Body of pancreas (tissue), 4 donors: ENCODE data around the gene WFIKKN1. TPM values are rescaled to one million over a fixed set of nuclear protein-coding genes. Genes with fewer than 3 reads are reported as not detected.

Experiments used
- ATAC-seq: fragments of 150-250 bp; one replicate; pipeline ENCODE4 v1.9.1; 2016
- DNase-seq, 4 donors: peaks; one replicate each; pipeline ENCODE4 v3.0.0-alpha.2; 2019
- H3K27ac ChIP-seq, 4 donors: fragments of 200-600 bp; sonication (generic); 1 replicate in 3 of 4; 2 replicates in 1 of 4; pipeline versions ENCODE4 v1.5.1 to v1.6.1; 2016 to 2019; ENCODE audit warnings: mild to moderate bottlenecking in 1 of 4, mixed read lengths in 1 of 4, moderate library complexity in 1 of 4
- H3K27me3 ChIP-seq, 2 donors: fragments of 200-600 bp; sonication (generic); one replicate each; pipeline ENCODE4 v1.6.0; 2016; ENCODE audit warnings: mild to moderate bottlenecking in 1 of 2
- H3K36me3 ChIP-seq, 2 donors: fragments of 200-600 bp; sonication (generic); replicated peaks in 1 of 2; 2 replicates each; pipeline ENCODE4 v1.5.1; 2016; ENCODE audit warnings: low read depth in 2 of 2; ENCODE audit not compliant: insufficient read depth in 1 of 2
- H3K4me1 ChIP-seq: fragments of 200-600 bp; sonication (generic); one replicate; pipeline ENCODE4 v1.6.0; 2016
- H3K4me3 ChIP-seq, 2 donors: fragments of 200-600 bp; sonication (generic); 1 replicate in 1 of 2; 2 replicates in 1 of 2; pipeline ENCODE4 v1.5.1; 2016 to 2019
- H3K9me3 ChIP-seq, 3 donors: fragments of 200-600 bp; sonication (generic); 1 replicate in 2 of 3; 2 replicates in 1 of 3; pipeline ENCODE4 v1.5.1; 2016
- CTCF ChIP-seq, 7 experiments: fragments of 450-650 bp in 4 of 7; fragments of 200-600 bp in 3 of 7; sonication (generic) in 3 of 7; IDR thresholded peaks; one replicate each; pipeline ENCODE4 v1.5.1; 2016 to 2019; ENCODE audit warnings: antibody characterized with exemption in 7 of 7
- POLR2A ChIP-seq, 3 donors: fragments of 450-650 bp; IDR thresholded peaks; one replicate each; pipeline ENCODE4 v1.6.1; 2016; ENCODE audit warnings: antibody characterized with exemption in 3 of 3, mild to moderate bottlenecking in 2 of 3
- WGBS, 2 donors: methylation state at CpG; one replicate each; pipeline ENCODE4 v1.1.5; 2017; 5-methylcytosine and 5-hydroxymethylcytosine counted together
- intact Hi-C: fragments of 100-400 bp; cut with DNase I; formaldehyde crosslinking; loops from one replicate; pipeline ENCODE4 v1.15.1; 2023
- total RNA-seq, 2 donors: library from RNA; depleted of rRNA; stranded (reverse); fragments of >200 nt; gene quantifications; one replicate each; pipeline ENCODE4 v1.1.0, GENCODE V29; 2016

Gene WFIKKN1
- total RNA-seq, 2 donors from 2014 or later, result 3.9 to 5.6 TPM

- H3K9me3 ChIP-seq, result no peaks in the 10 kb centered on the region
- no peaks in the 10 kb centered on the region for H3K27me3 ChIP-seq
- DNase-seq (no peak), ATAC-seq (no peak)
- intact Hi-C loops, result no loop called here
- 79 to 84% methylated on average over 4 to 20 of the region's 20 CpGs for WGBS, 2 donors
- no peak for TF ChIP-seq POLR2A (IDR thresholded peaks at IDR 0.05)
- no peak for TF ChIP-seq CTCF (IDR thresholded peaks at IDR 0.05)
- H3K4me1 ChIP-seq, result no peaks in the 10 kb centered on the region
- H3K27ac ChIP-seq, result no peak overlapping the region
- no peak overlapping the region for H3K4me3 ChIP-seq
- no peaks in the 10 kb centered on the region for H3K36me3 ChIP-seq
Measured at GRCh38 chr16:619476-620100, 11.2 kb upstream of the WFIKKN1 start.

GRCh38 chr16:620700-621525 lies 9.9 kb upstream of the WFIKKN1 start:
- TF ChIP-seq CTCF (IDR thresholded peaks at IDR 0.05), result no peak
- TF ChIP-seq POLR2A (IDR thresholded peaks at IDR 0.05), result no peak

GRCh38 chr16:621526-622105 lies 9.2 kb upstream of the WFIKKN1 start:
- ATAC-seq, result no peak
- TF ChIP-seq CTCF (IDR thresholded peaks at IDR 0.05), result no peak
- no peak for TF ChIP-seq POLR2A (IDR thresholded peaks at IDR 0.05)
- Histone ChIP-seq H3K36me3 (peaks cover 0 to 2% of the 10 kb centered on the region in 2 donors), H3K27me3 (no peaks in the 10 kb centered on the region), H3K27ac (no peak overlapping the region), H3K9me3 (no peaks in the 10 kb centered on the region), H3K4me1 (no peaks in the 10 kb centered on the region), H3K4me3 (no peak overlapping the region)
- WGBS, 2 donors, result 80 to 93% methylated on average over 12 to 21 of the region's 21 CpGs
- intact Hi-C loops, result no loop called here
- DNase-seq, result no peak

More at GRCh38 chr16:620700-621525, 9.9 kb upstream of the WFIKKN1 start:
- no peak for DNase-seq
- Histone ChIP-seq H3K36me3 (peaks cover 0 to 2% of the 10 kb centered on the region in 2 donors), H3K9me3 (no peaks in the 10 kb centered on the region), H3K27me3 (no peaks in the 10 kb centered on the region), H3K4me1 (no peaks in the 10 kb centered on the region), H3K4me3 (no peak overlapping the region), H3K27ac (no peak overlapping the region)
- ATAC-seq, result no peak
- 82 to 84% methylated on average over 14 to 18 of the region's 41 CpGs for WGBS, 2 donors
- intact Hi-C loops, result no loop called here

- no peaks in the 10 kb centered on the region for H3K27me3 ChIP-seq
- no peak overlapping the region for H3K27ac ChIP-seq
- no peak for TF ChIP-seq POLR2A (IDR thresholded peaks at IDR 0.05)
- no peak for TF ChIP-seq CTCF (IDR thresholded peaks at IDR 0.05)
- no peak overlapping the region for H3K4me3 ChIP-seq
- no peaks in the 10 kb centered on the region for H3K9me3 ChIP-seq
- intact Hi-C loops, result no loop called here
- DNase-seq (no peak), ATAC-seq (no peak)
- peaks cover 4% of the 10 kb centered on the region in 2 donors for H3K36me3 ChIP-seq
- 92 to 94% methylated on average over 13 to 16 of the region's 17 CpGs for WGBS, 2 donors
- H3K4me1 ChIP-seq, result no peaks in the 10 kb centered on the region
Measured at GRCh38 chr16:622920-623280, 7.9 kb upstream of the WFIKKN1 start.
